GM23338 (cell line): ENCODE data around the gene SCGB1C2. TPM values are rescaled to one million over a fixed set of nuclear protein-coding genes. Genes with fewer than 3 reads are reported as not detected.

Experiments
- ATAC-seq: fragments of 200-7000 bp; cut with Tn5 transposase; 3 replicates; pipeline ENCODE4 v1.9.1; 2020
- DNase-seq: peaks from one replicate; pipeline ENCODE4 v3.0.0-alpha.2; 2015; ENCODE audit warnings: low spot score
- H2AFZ ChIP-seq: fragments of 200-600 bp; sonication (generic); 2 replicates; pipeline ENCODE4 v1.8.0; 2016; ENCODE audit warnings: antibody characterized with exemption, mild to moderate bottlenecking, moderate library complexity
- H3F3A ChIP-seq: fragments of 200-600 bp; sonication (generic); replicated peaks from 2 replicates; pipeline ENCODE4 v1.8.0; 2017; ENCODE audit warnings: antibody characterized with exemption, mixed run types, low read depth
- H3K27ac ChIP-seq: fragments of 200-600 bp; sonication (generic); 2 replicates; pipeline ENCODE4 v1.6.1; 2016; ENCODE audit warnings: low read depth
- H3K27me3 ChIP-seq: fragments of 200-600 bp; sonication (generic); 2 replicates; pipeline ENCODE4 v1.8.0; 2016; ENCODE audit warnings: mild to moderate bottlenecking, mixed run types, moderate library complexity; ENCODE audit not compliant: insufficient read depth
- H3K36me3 ChIP-seq: fragments of 200-600 bp; sonication (generic); 2 replicates; pipeline ENCODE4 v1.8.0; 2016; ENCODE audit warnings: mild to moderate bottlenecking; ENCODE audit not compliant: insufficient read depth
- H3K4me1 ChIP-seq: fragments of 200-600 bp; sonication (generic); 2 replicates; pipeline ENCODE4 v1.8.0; 2016; ENCODE audit warnings: mild to moderate bottlenecking, moderate library complexity; ENCODE audit not compliant: insufficient read depth
- H3K4me2 ChIP-seq: fragments of 200-600 bp; sonication (generic); 2 replicates; pipeline ENCODE4 v1.7.1; 2017; ENCODE audit warnings: mixed run types
- H3K4me3 ChIP-seq: fragments of 200-600 bp; sonication (generic); 2 replicates; pipeline ENCODE4 v1.6.1; 2016; ENCODE audit warnings: mixed run types
- H3K79me2 ChIP-seq: fragments of 200-600 bp; sonication (generic); replicated peaks from 2 replicates; pipeline ENCODE4 v1.8.0; 2017; ENCODE audit warnings: mild to moderate bottlenecking; ENCODE audit not compliant: insufficient read depth
- H3K9me2 ChIP-seq: fragments of 200-600 bp; sonication (generic); 2 replicates; pipeline ENCODE4 v1.8.0; 2017; ENCODE audit not compliant: insufficient read depth
- H4K20me1 ChIP-seq: fragments of 200-600 bp; sonication (generic); replicated peaks from 2 replicates; pipeline ENCODE4 v1.8.0; 2017; ENCODE audit warnings: mild to moderate bottlenecking; ENCODE audit not compliant: insufficient read depth
- H3K27ac Mint-ChIP-seq: 2 replicates; pipeline ENCODE4 v1.8.0; 2020; ENCODE audit warnings: inconsistent platforms, mild to moderate bottlenecking, moderate library complexity, mixed read lengths
- H3K27me3 Mint-ChIP-seq: 3 replicates; pipeline ENCODE4 v1.8.0; 2022; ENCODE audit warnings: low read depth, mild to moderate bottlenecking, moderate library complexity, mixed read lengths, inconsistent platforms; ENCODE audit not compliant: insufficient read depth, poor library complexity
- H3K36me3 Mint-ChIP-seq: 3 replicates; pipeline ENCODE4 v1.8.0; 2021; ENCODE audit warnings: low read depth, mild to moderate bottlenecking, inconsistent platforms, moderate library complexity, mixed read lengths
- H3K4me1 Mint-ChIP-seq: 3 replicates; pipeline ENCODE4 v1.8.0; 2020; ENCODE audit warnings: mild to moderate bottlenecking, inconsistent platforms, mixed read lengths
- H3K4me3 Mint-ChIP-seq: 3 replicates; pipeline ENCODE4 v1.8.0; 2021; ENCODE audit warnings: moderate library complexity, mild to moderate bottlenecking, inconsistent platforms, mixed read lengths
- H3K9me3 Mint-ChIP-seq: 3 replicates; pipeline ENCODE4 v1.8.0; 2020; ENCODE audit warnings: moderate library complexity, mild to moderate bottlenecking, inconsistent platforms, mixed read lengths
- CREB1 ChIP-seq: fragments of 250-450 bp; sonication (Bioruptor Pico); IDR thresholded peaks from 2 replicates; pipeline ENCODE4 v1.5.0; 2020; ENCODE audit warnings: low read depth, mild to moderate bottlenecking, moderate library complexity
- EZH2 ChIP-seq: fragments of 200-600 bp; sonication (generic); IDR thresholded peaks from one replicate; pipeline ENCODE4 v1.8.0; 2017; ENCODE audit warnings: antibody characterized with exemption, mild to moderate bottlenecking, low read depth; ENCODE audit not compliant: unreplicated experiment
- EZH2phosphoT487 ChIP-seq: fragments of 200-600 bp; sonication (generic); IDR thresholded peaks from one replicate; pipeline ENCODE4 v1.8.1; 2018; ENCODE audit warnings: antibody characterized with exemption; ENCODE audit not compliant: unreplicated experiment
- JUNB ChIP-seq: IDR thresholded peaks from one replicate; pipeline ENCODE4 v1.6.1; 2016; ENCODE audit warnings: antibody characterized with exemption; ENCODE audit not compliant: unreplicated experiment
- NANOG ChIP-seq: IDR thresholded peaks from 2 replicates; pipeline ENCODE4 v1.6.1; 2016; ENCODE audit warnings: antibody characterized with exemption, borderline replicate concordance
- POLR2AphosphoS5 ChIP-seq: IDR thresholded peaks from 2 replicates; pipeline ENCODE4 v1.6.1; 2016; ENCODE audit warnings: antibody characterized with exemption, low read depth
- STAT1 ChIP-seq: IDR thresholded peaks from one replicate; pipeline ENCODE4 v1.6.1; 2016; ENCODE audit warnings: antibody characterized with exemption; ENCODE audit not compliant: unreplicated experiment
- ZNF114 ChIP-seq: fragments of 250-450 bp; sonication (Bioruptor Pico); IDR thresholded peaks from 2 replicates; pipeline ENCODE4 v1.5.0; 2020; ENCODE audit warnings: mild to moderate bottlenecking, moderate library complexity
- ZNF331 ChIP-seq: fragments of 250-450 bp; sonication (Bioruptor Pico); IDR thresholded peaks from 2 replicates; pipeline ENCODE4 v1.5.0; 2020; ENCODE audit warnings: low read depth, mild to moderate bottlenecking, moderate library complexity
- polyA plus RNA-seq: library from polyadenylated mRNA; unstranded; fragments of >200 nt; fragmentation: Nextera tagmentation; extraction: Ambion mirVana; gene quantifications from 2 replicates; pipeline ENCODE4 v1.2.1, GENCODE V29; 2016
- total RNA-seq: library from RNA; depleted of rRNA; stranded (reverse); fragments of >200 nt; shearing (Covaris generic); gene quantifications from 2 replicates; pipeline ENCODE4 v1.2.3, GENCODE V29; 2014
- TF ChIP-seq, protein P1 (sequence below): IDR thresholded peaks from one replicate; pipeline ENCODE4 v1.6.1; 2018; ENCODE audit warnings: antibody characterized with exemption; ENCODE audit not compliant: unreplicated experiment
- TF ChIP-seq, protein P2 (sequence below): IDR thresholded peaks from 2 replicates; pipeline ENCODE4 v1.6.1; 2016; ENCODE audit warnings: antibody characterized with exemption
- TF ChIP-seq, protein P3 (sequence below), 2 experiments: fragments of 200-600 bp in 1 of 2; sonication (generic) in 1 of 2; conservative IDR thresholded peaks; 2 replicates each; pipeline versions ENCODE4 v1.5.1 to v1.6.1; 2016 to 2017; ENCODE audit warnings: antibody characterized with exemption in 2 of 2, low read depth in 2 of 2, mild to moderate bottlenecking in 2 of 2, moderate library complexity in 1 of 2
- TF ChIP-seq, protein P4 (sequence below): fragments of 250-450 bp; sonication (Bioruptor Pico); IDR thresholded peaks from 2 replicates; pipeline ENCODE4 v1.5.0; 2020; ENCODE audit warnings: mild to moderate bottlenecking, moderate library complexity

SCGB1C2 gene
- total and polyA plus RNA-seq, 2 experiments from 2014 or later, result not detected

DNA sequence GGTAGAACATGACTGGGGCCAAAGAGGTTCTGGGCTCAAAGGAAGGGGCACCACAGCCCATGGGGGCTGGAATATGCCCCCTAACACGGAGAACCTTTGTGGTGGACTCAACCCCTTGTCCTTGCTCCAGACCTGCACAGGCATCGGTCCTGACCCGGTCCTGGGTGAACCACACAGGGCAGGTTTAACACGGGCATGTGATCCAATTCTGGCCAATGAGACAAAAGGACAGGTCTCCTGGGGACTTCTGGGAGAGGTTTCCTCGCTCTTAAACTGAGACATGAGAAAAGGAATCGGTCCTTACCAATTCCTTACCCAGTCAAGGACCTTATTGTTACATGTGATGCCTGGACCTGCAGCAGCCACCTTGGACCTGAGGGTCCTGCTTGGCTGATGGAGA, 40.4 kb downstream of the SCGB1C2 start:
- TF ChIP-seq, protein P1, sequence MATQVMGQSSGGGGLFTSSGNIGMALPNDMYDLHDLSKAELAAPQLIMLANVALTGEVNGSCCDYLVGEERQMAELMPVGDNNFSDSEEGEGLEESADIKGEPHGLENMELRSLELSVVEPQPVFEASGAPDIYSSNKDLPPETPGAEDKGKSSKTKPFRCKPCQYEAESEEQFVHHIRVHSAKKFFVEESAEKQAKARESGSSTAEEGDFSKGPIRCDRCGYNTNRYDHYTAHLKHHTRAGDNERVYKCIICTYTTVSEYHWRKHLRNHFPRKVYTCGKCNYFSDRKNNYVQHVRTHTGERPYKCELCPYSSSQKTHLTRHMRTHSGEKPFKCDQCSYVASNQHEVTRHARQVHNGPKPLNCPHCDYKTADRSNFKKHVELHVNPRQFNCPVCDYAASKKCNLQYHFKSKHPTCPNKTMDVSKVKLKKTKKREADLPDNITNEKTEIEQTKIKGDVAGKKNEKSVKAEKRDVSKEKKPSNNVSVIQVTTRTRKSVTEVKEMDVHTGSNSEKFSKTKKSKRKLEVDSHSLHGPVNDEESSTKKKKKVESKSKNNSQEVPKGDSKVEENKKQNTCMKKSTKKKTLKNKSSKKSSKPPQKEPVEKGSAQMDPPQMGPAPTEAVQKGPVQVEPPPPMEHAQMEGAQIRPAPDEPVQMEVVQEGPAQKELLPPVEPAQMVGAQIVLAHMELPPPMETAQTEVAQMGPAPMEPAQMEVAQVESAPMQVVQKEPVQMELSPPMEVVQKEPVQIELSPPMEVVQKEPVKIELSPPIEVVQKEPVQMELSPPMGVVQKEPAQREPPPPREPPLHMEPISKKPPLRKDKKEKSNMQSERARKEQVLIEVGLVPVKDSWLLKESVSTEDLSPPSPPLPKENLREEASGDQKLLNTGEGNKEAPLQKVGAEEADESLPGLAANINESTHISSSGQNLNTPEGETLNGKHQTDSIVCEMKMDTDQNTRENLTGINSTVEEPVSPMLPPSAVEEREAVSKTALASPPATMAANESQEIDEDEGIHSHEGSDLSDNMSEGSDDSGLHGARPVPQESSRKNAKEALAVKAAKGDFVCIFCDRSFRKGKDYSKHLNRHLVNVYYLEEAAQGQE, result no peak
- TF ChIP-seq, protein P2, sequence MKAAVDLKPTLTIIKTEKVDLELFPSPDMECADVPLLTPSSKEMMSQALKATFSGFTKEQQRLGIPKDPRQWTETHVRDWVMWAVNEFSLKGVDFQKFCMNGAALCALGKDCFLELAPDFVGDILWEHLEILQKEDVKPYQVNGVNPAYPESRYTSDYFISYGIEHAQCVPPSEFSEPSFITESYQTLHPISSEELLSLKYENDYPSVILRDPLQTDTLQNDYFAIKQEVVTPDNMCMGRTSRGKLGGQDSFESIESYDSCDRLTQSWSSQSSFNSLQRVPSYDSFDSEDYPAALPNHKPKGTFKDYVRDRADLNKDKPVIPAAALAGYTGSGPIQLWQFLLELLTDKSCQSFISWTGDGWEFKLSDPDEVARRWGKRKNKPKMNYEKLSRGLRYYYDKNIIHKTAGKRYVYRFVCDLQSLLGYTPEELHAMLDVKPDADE, result no peak
- TF ChIP-seq, protein P3, sequence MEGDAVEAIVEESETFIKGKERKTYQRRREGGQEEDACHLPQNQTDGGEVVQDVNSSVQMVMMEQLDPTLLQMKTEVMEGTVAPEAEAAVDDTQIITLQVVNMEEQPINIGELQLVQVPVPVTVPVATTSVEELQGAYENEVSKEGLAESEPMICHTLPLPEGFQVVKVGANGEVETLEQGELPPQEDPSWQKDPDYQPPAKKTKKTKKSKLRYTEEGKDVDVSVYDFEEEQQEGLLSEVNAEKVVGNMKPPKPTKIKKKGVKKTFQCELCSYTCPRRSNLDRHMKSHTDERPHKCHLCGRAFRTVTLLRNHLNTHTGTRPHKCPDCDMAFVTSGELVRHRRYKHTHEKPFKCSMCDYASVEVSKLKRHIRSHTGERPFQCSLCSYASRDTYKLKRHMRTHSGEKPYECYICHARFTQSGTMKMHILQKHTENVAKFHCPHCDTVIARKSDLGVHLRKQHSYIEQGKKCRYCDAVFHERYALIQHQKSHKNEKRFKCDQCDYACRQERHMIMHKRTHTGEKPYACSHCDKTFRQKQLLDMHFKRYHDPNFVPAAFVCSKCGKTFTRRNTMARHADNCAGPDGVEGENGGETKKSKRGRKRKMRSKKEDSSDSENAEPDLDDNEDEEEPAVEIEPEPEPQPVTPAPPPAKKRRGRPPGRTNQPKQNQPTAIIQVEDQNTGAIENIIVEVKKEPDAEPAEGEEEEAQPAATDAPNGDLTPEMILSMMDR (conservative IDR thresholded peaks at IDR 0.05; ENCODE audit: low read depth in 2 of 2), result no peak
- no peak for TF ChIP-seq CREB1 (CRISPR knock-in tag)
- TF ChIP-seq EZH2phosphoT487, result no peak
- TF ChIP-seq ZNF331 (CRISPR knock-in tag), result no peak
- no peak for TF ChIP-seq STAT1
- TF ChIP-seq EZH2, result no peak
- TF ChIP-seq POLR2AphosphoS5, result no peak
- no peak for TF ChIP-seq JUNB
- TF ChIP-seq ZNF114 (CRISPR knock-in tag), result no peak
- no peak for TF ChIP-seq NANOG
- TF ChIP-seq, protein P4, sequence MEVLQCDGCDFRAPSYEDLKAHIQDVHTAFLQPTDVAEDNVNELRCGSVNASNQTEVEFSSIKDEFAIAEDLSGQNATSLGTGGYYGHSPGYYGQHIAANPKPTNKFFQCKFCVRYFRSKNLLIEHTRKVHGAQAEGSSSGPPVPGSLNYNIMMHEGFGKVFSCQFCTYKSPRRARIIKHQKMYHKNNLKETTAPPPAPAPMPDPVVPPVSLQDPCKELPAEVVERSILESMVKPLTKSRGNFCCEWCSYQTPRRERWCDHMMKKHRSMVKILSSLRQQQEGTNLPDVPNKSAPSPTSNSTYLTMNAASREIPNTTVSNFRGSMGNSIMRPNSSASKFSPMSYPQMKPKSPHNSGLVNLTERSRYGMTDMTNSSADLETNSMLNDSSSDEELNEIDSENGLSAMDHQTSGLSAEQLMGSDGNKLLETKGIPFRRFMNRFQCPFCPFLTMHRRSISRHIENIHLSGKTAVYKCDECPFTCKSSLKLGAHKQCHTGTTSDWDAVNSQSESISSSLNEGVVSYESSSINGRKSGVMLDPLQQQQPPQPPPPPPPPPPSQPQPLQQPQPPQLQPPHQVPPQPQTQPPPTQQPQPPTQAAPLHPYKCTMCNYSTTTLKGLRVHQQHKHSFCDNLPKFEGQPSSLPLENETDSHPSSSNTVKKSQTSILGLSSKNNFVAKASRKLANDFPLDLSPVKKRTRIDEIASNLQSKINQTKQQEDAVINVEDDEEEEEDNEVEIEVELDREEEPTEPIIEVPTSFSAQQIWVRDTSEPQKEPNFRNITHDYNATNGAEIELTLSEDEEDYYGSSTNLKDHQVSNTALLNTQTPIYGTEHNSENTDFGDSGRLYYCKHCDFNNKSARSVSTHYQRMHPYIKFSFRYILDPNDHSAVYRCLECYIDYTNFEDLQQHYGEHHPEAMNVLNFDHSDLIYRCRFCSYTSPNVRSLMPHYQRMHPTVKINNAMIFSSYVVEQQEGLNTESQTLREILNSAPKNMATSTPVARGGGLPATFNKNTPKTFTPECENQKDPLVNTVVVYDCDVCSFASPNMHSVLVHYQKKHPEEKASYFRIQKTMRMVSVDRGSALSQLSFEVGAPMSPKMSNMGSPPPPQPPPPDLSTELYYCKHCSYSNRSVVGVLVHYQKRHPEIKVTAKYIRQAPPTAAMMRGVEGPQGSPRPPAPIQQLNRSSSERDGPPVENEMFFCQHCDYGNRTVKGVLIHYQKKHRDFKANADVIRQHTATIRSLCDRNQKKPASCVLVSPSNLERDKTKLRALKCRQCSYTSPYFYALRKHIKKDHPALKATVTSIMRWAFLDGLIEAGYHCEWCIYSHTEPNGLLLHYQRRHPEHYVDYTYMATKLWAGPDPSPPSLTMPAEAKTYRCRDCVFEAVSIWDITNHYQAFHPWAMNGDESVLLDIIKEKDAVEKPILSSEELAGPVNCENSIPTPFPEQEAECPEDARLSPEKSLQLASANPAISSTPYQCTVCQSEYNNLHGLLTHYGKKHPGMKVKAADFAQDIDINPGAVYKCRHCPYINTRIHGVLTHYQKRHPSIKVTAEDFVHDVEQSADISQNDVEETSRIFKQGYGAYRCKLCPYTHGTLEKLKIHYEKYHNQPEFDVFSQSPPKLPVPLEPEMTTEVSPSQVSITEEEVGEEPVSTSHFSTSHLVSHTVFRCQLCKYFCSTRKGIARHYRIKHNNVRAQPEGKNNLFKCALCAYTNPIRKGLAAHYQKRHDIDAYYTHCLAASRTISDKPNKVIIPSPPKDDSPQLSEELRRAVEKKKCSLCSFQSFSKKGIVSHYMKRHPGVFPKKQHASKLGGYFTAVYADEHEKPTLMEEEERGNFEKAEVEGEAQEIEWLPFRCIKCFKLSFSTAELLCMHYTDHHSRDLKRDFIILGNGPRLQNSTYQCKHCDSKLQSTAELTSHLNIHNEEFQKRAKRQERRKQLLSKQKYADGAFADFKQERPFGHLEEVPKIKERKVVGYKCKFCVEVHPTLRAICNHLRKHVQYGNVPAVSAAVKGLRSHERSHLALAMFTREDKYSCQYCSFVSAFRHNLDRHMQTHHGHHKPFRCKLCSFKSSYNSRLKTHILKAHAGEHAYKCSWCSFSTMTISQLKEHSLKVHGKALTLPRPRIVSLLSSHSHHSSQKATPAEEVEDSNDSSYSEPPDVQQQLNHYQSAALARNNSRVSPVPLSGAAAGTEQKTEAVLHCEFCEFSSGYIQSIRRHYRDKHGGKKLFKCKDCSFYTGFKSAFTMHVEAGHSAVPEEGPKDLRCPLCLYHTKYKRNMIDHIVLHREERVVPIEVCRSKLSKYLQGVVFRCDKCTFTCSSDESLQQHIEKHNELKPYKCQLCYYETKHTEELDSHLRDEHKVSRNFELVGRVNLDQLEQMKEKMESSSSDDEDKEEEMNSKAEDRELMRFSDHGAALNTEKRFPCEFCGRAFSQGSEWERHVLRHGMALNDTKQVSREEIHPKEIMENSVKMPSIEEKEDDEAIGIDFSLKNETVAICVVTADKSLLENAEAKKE (CRISPR knock-in tag), result no peak
- Mint-ChIP-seq H3K27ac (no peak overlapping the region), H3K9me3 (no peaks in the 10 kb centered on the region), H3K27me3 (peaks cover 26% of the 10 kb centered on the region), H3K4me3 (no peak overlapping the region), H3K4me1 (peaks cover 10% of the 10 kb centered on the region), H3K36me3 (no peaks in the 10 kb centered on the region; the same call in 2 of the 3 replicates)
- H3K27me3 ChIP-seq, result peaks cover 30% of the 10 kb centered on the region
- H2AFZ ChIP-seq, result no peak overlapping the region
- no peaks in the 10 kb centered on the region for H4K20me1 ChIP-seq
- H3K4me2 ChIP-seq, result no peak overlapping the region
- H3K36me3 ChIP-seq, result no peaks in the 10 kb centered on the region
- no peaks in the 10 kb centered on the region for H3K79me2 ChIP-seq
- DNase-seq (no peak), ATAC-seq (no peak)
- no peaks in the 10 kb centered on the region for H3K9me2 ChIP-seq
- H3F3A ChIP-seq, result peaks cover 5% of the 10 kb centered on the region; the same call in 1 of the 2 replicates
- no peak overlapping the region for H3K4me3 ChIP-seq
- H3K27ac ChIP-seq, result no peak overlapping the region
- peaks cover 7% of the 10 kb centered on the region for H3K4me1 ChIP-seq
